B cell (primary cell): ENCODE results near the gene GPC5. TPM values are rescaled to one million over a fixed set of nuclear protein-coding genes. Genes with fewer than 3 reads are reported as not detected.

Experiments
- ATAC-seq: fragments of 200-7000 bp; cut with Tn5 transposase; one replicate; pipeline ENCODE4 v1.10.0; 2021; ENCODE audit warnings: low read depth, mild to moderate bottlenecking, moderate number of reproducible peaks, moderate library complexity
- CTCF ChIA-PET: fragments of 350-600 bp; sonication (Branson Sonifier 250); formaldehyde crosslinking; loops from one replicate; lab custom pipeline; 2021; ENCODE audit warnings: antibody characterized with exemption, inconsistent platforms; lab: Charles Lee
- POLR2A ChIA-PET: fragments of 350-600 bp; sonication (Branson Sonifier 250); formaldehyde crosslinking; loops from one replicate; lab custom pipeline; 2021; ENCODE audit warnings: antibody characterized with exemption; lab: Charles Lee
- DNase-seq: peaks from one replicate; pipeline ENCODE4 v3.0.0; 2013
- H2AFZ ChIP-seq: 2 replicates; pipeline ENCODE4 v1.6.1; 2012; ENCODE audit warnings: mild to moderate bottlenecking, low read depth, low read length; ENCODE audit not compliant: insufficient read depth, poor library complexity, severe bottlenecking
- H3K27ac ChIP-seq, 2 donors: 1 replicate in 1 of 2; 2 replicates in 1 of 2; pipeline ENCODE4 v1.5.1; 2012 to 2013; ENCODE audit warnings: low read length in 2 of 2, mild to moderate bottlenecking in 2 of 2, moderate library complexity in 1 of 2
- H3K27me3 ChIP-seq, 4 experiments: fragments of 200-600 bp in 1 of 4; sonication (generic) in 1 of 4; replicated peaks in 1 of 4; 1 replicate in 2 of 4; 2 replicates in 2 of 4; pipeline versions ENCODE4 v1.6.1 to v1.7.0; 2013 to 2016; ENCODE audit warnings: low read length in 3 of 4, mild to moderate bottlenecking in 2 of 4, mixed read lengths in 1 of 4, moderate library complexity in 1 of 4; ENCODE audit not compliant: insufficient read depth in 4 of 4, control insufficient read depth in 3 of 4; ENCODE audit errors: control extremely low read depth in 1 of 4
- H3K36me3 ChIP-seq, 2 experiments: replicated peaks in 1 of 2; 1 replicate in 1 of 2; 2 replicates in 1 of 2; pipeline versions ENCODE4 v1.6.1 to v1.7.1; 2013; ENCODE audit warnings: low read length in 1 of 2; ENCODE audit not compliant: insufficient read depth in 2 of 2, control insufficient read depth in 1 of 2; ENCODE audit errors: control extremely low read depth in 1 of 2, extremely low read depth in 1 of 2
- H3K4me1 ChIP-seq, 2 donors: fragments of 200-600 bp in 1 of 2; sonication (generic) in 1 of 2; 1 replicate in 1 of 2; 2 replicates in 1 of 2; pipeline versions ENCODE4 v1.5.1 to v1.6.1; 2013 to 2017; ENCODE audit warnings: low read length in 2 of 2; ENCODE audit not compliant: control insufficient read depth in 2 of 2, insufficient read depth in 2 of 2
- H3K4me2 ChIP-seq: replicated peaks from 2 replicates; pipeline ENCODE3; 2012; ENCODE audit warnings: mild to moderate bottlenecking, low read depth, low read length; ENCODE audit not compliant: poor library complexity, severe bottlenecking
- H3K4me3 ChIP-seq, 5 experiments: fragments of 200-600 bp in 1 of 5; sonication (generic) in 1 of 5; 1 replicate in 3 of 5; 2 replicates in 2 of 5; pipeline versions ENCODE4 v1.5.1 to v1.7.0; 2011 to 2016; ENCODE audit warnings: low read length in 4 of 5, mild to moderate bottlenecking in 4 of 5, low read depth in 2 of 5, control low read depth in 1 of 5, moderate library complexity in 1 of 5; ENCODE audit not compliant: insufficient read depth in 1 of 5; ENCODE audit errors: control extremely low read depth in 1 of 5, extremely low read depth in 1 of 5
- H3K79me2 ChIP-seq: fragments of 200-600 bp; sonication (generic); one replicate; pipeline ENCODE4 v1.6.0; 2016; ENCODE audit warnings: low read length; ENCODE audit not compliant: control insufficient read depth, insufficient read depth
- H3K9ac ChIP-seq: fragments of 200-600 bp; sonication (generic); 2 replicates; pipeline ENCODE4 v1.6.1; 2017; ENCODE audit warnings: mild to moderate bottlenecking, low read length, moderate library complexity
- H3K9me3 ChIP-seq, 3 donors: one replicate each; pipeline versions ENCODE4 v1.6.1 to v1.7.1; 2013; ENCODE audit warnings: low read length in 2 of 3; ENCODE audit not compliant: control insufficient read depth in 2 of 3, insufficient read depth in 1 of 3; ENCODE audit errors: control extremely low read depth in 1 of 3
- H4K20me1 ChIP-seq: 2 replicates; pipeline ENCODE4 v1.6.0; 2012; ENCODE audit warnings: mild to moderate bottlenecking, low read length; ENCODE audit not compliant: insufficient read depth, control insufficient read depth, poor library complexity, severe bottlenecking
- H3K27ac Mint-ChIP-seq: one replicate; pipeline ENCODE4 v1.8.0; 2021; ENCODE audit warnings: mixed read lengths
- H3K27me3 Mint-ChIP-seq: one replicate; pipeline ENCODE4 v1.8.0; 2021; ENCODE audit warnings: mixed read lengths
- H3K4me1 Mint-ChIP-seq: one replicate; pipeline ENCODE4 v1.8.0; 2021; ENCODE audit warnings: mixed read lengths
- H3K4me3 Mint-ChIP-seq: one replicate; pipeline ENCODE4 v1.8.0; 2021; ENCODE audit warnings: mixed read lengths
- H3K9me3 Mint-ChIP-seq: one replicate; pipeline ENCODE4 v1.8.0; 2022; ENCODE audit warnings: mixed read lengths; ENCODE audit not compliant: insufficient read depth
- EZH2 ChIP-seq: IDR thresholded peaks from 2 replicates; pipeline ENCODE4 v1.6.1; 2012; ENCODE audit warnings: borderline replicate concordance, low read depth, mild to moderate bottlenecking, moderate library complexity, low read length; ENCODE audit not compliant: insufficient read depth, poor library complexity, severe bottlenecking
- WGBS: methylation state at CpG from one replicate; pipeline ENCODE4 v1.1.5; 2013; ENCODE audit warnings: missing lambda C conversion rate; ENCODE audit not compliant: insufficient coverage; 5-methylcytosine and 5-hydroxymethylcytosine counted together
- intact Hi-C: fragments of 100-400 bp; cut with micrococcal nuclease; formaldehyde crosslinking; loops from one replicate; pipeline ENCODE4 v1.10.0; 2022
- polyA plus RNA-seq: library from polyadenylated mRNA; depleted of rRNA; stranded (reverse); fragments of >200 nt; gene quantifications from 2 replicates; pipeline ENCODE4 v1.2.3, GENCODE V29; 2012
- total RNA-seq, 2 donors: library from RNA; stranded (reverse); fragments of 120-200 nt in 1 of 2; gene quantifications; 1 replicate in 1 of 2; 2 replicates in 1 of 2; pipeline versions ENCODE4 v1.2.3 to v1.2.4, GENCODE V29; 2013 to 2022
- TF ChIP-seq, protein P1 (sequence below): fragments of 200-600 bp; IDR thresholded peaks from one replicate; pipeline ENCODE4 v1.8.0; 2022; ENCODE audit warnings: antibody characterized with exemption, mild to moderate bottlenecking

The GPC5 gene
- total and polyA plus RNA-seq, 2 donors (not counting 1 experiment from before 2014, with no cell fraction given), result 0.15 to 0.30 TPM

GRCh38 chr13:91771229-91771628, 372.8 kb downstream of the GPC5 start:
- Mint-ChIP-seq H3K27me3 (no peaks in the 10 kb centered on the region), H3K4me3 (no peak overlapping the region)
- ATAC-seq, result no peak

GRCh38 chr13:91773591-91774227, 375.3 kb downstream of the GPC5 start:
- WGBS, result 94% methylated on average over 2 of the region's 3 CpGs
- no peak overlapping the region for H3K27ac ChIP-seq

More at GRCh38 chr13:91771229-91771628, 372.8 kb downstream of the GPC5 start:
- peaks cover 3% of the 10 kb centered on the region for H3K9me3 Mint-ChIP-seq
- no peak overlapping the region for H3K4me3 ChIP-seq
- no peaks in the 10 kb centered on the region for H4K20me1 ChIP-seq
- ChIA-PET POLR2A (no interaction called here), CTCF (no interaction called here)
- no peak overlapping the region for H3K27ac Mint-ChIP-seq
- no peak for DNase-seq
- H3K4me2 ChIP-seq, result no peak overlapping the region
- intact Hi-C loops, result no loop called here
- H2AFZ ChIP-seq, result no peak overlapping the region
- H3K9ac ChIP-seq, result no peak overlapping the region
- WGBS, result no CpG with 5 or more reads among the region's 1 CpG
- no peaks in the 10 kb centered on the region for H3K79me2 ChIP-seq
- no peak overlapping the region for H3K27ac ChIP-seq
- TF ChIP-seq, protein P1, sequence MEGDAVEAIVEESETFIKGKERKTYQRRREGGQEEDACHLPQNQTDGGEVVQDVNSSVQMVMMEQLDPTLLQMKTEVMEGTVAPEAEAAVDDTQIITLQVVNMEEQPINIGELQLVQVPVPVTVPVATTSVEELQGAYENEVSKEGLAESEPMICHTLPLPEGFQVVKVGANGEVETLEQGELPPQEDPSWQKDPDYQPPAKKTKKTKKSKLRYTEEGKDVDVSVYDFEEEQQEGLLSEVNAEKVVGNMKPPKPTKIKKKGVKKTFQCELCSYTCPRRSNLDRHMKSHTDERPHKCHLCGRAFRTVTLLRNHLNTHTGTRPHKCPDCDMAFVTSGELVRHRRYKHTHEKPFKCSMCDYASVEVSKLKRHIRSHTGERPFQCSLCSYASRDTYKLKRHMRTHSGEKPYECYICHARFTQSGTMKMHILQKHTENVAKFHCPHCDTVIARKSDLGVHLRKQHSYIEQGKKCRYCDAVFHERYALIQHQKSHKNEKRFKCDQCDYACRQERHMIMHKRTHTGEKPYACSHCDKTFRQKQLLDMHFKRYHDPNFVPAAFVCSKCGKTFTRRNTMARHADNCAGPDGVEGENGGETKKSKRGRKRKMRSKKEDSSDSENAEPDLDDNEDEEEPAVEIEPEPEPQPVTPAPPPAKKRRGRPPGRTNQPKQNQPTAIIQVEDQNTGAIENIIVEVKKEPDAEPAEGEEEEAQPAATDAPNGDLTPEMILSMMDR, result no peak
- TF ChIP-seq EZH2, result no peak
- no peaks in the 10 kb centered on the region for H3K27me3 ChIP-seq
- H3K4me1 Mint-ChIP-seq, result no peaks in the 10 kb centered on the region
- no peaks in the 10 kb centered on the region for H3K36me3 ChIP-seq
- H3K4me1 ChIP-seq, result no peaks in the 10 kb centered on the region
- H3K9me3 ChIP-seq, result no peaks in the 10 kb centered on the region

More at GRCh38 chr13:91773591-91774227, 375.3 kb downstream of the GPC5 start:
- Mint-ChIP-seq H3K27me3 (no peaks in the 10 kb centered on the region), H3K27ac (no peak overlapping the region), H3K4me3 (no peak overlapping the region), H3K4me1 (no peaks in the 10 kb centered on the region), H3K9me3 (peaks cover 3% of the 10 kb centered on the region)
- Histone ChIP-seq H3K27me3 (no peaks in the 10 kb centered on the region), H4K20me1 (no peaks in the 10 kb centered on the region), H3K4me1 (no peaks in the 10 kb centered on the region), H3K4me2 (no peak overlapping the region), H3K9me3 (no peaks in the 10 kb centered on the region), H2AFZ (no peak overlapping the region), H3K36me3 (no peaks in the 10 kb centered on the region), H3K9ac (no peak overlapping the region), H3K4me3 (no peak overlapping the region), H3K79me2 (no peaks in the 10 kb centered on the region)
- CTCF ChIA-PET, result no interaction called here
- no peak for TF ChIP-seq EZH2
- TF ChIP-seq, protein P1, result no peak
- ATAC-seq (no peak), DNase-seq (no peak)
- intact Hi-C loops, result no loop called here
- POLR2A ChIA-PET, result no interaction called here
